Measurements from ENCODE around the gene CADM1.

Gene CADM1

DNA sequence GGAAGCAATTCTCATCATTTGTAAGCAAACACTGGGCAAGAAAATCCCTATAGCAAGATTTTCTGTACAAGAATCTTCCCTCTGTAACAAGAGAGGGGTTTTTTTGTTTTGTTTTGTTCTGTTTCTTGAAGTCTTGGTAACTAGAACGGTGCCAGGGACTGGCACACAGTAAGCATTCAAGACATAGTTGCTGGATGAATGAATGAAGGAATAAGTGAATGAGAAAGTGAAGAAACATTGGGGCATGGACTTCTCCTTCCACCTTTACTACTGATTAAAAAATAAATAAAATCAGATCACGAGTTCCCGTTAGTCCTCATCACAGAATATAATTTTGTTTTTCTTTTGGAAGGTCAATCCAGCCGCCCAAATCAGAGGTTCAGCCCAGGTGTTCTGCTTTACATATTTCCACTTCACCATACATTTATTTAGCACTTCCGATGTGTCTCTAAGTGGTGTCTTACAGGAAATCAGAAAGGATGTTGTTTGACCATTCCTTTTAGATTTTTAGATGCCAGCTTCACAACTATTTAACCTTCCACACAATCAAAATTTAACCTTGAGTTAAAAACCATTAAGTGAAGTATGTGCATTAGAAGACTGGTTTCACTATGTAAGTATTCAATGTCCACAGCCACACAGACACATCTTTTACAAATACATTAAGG lies 281.2 kb downstream of the CADM1 start:
- DNase-seq: no peak
- no peak for TF ChIP-seq POLR2A (IDR thresholded peaks at IDR 0.05; ENCODE audit: low read length)
- TF ChIP-seq GATA1 (IDR thresholded peaks at IDR 0.05; ENCODE audit: low read depth, low read length): no peak

DNA sequence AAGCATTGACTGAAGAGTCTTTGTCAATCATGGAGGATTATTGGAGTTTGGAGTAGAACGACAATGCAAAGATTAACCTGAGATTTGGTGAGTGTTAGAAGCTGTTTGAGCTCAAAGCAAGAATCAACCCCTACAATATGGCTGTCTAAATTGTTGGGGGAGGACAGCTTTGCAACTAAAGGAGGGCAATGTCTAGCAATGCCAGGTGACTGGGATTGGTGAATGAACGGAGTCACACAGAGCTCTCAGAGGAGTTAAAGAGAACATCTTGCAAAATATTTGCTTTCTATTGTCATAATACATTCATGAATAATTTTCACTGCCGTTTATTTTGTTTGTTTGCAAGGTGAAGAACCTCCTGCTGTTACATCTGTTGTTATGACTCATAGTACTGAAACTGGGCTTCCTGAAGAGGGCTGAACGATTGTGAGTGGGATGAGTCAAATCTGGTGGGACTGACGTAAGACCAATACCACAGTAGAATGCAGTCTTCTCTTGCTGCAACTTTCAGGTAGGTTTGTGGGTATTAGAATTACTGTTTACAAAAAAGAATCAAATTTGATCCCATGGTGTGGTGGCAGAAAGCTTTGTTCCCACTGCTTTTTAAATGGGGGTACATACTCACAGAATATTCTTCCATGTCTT lies 281.9 kb downstream of the CADM1 start:
- DNase-seq: no peak
- TF ChIP-seq POLR2A (IDR thresholded peaks at IDR 0.05; ENCODE audit: low read length) (no peak), GATA1 (IDR thresholded peaks at IDR 0.05; ENCODE audit: low read depth, low read length) (no peak)

DNA sequence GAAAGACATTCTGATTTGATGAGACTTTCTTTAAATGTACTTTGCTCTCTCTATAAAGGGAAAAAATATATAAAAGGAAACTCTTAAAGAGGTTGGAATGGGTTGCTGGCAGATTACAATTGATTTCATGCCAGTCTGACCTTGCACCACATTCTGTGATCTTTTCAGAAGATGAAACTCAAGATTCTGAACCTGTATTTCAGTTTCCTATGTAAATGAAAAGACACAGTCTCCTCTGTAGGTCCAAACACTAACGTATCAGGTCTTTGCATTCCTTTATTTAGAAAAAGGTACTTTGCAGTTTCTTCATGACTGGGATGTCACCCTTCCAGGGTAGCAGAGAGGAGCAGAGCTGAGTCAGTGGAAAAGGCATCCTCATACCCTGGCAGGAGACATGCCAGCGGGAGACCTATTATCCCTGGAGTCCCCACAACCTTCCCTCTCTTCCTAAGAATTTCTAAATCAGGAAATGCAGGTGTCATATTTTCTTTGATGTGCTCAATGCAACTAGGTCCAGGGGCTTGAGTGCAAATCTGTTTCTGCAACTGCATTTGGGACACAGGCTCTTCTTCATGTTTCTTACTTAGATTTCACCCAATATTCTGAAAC lies 282.6 kb downstream of the CADM1 start:
- TF ChIP-seq POLR2A (IDR thresholded peaks at IDR 0.05; ENCODE audit: low read length) (no peak), GATA1 (IDR thresholded peaks at IDR 0.05; ENCODE audit: low read depth, low read length) (no peak)
- no peak for DNase-seq

DNA sequence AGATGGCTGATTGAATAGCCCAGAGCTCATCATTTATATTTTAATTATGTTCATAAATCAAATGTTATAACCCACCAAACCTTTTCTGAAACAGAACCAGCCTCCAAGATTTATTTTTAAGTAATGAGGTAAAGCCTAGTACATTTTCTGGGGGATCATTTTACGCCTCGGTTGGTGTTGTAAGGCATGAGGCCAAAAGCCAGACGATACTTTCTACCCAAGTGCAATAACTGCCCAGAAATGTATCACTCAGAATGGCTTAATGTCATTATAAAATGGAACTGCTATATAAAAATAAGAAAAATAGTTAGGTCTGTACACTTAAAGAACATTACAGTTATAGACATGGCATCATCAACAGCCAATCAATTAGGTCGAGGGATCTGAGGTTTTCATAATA lies 283.3 kb downstream of the CADM1 start:
- TF ChIP-seq GATA1 (IDR thresholded peaks at IDR 0.05; ENCODE audit: low read depth, low read length) (no peak), POLR2A (IDR thresholded peaks at IDR 0.05; ENCODE audit: low read length) (no peak)
- no peak for DNase-seq

DNA sequence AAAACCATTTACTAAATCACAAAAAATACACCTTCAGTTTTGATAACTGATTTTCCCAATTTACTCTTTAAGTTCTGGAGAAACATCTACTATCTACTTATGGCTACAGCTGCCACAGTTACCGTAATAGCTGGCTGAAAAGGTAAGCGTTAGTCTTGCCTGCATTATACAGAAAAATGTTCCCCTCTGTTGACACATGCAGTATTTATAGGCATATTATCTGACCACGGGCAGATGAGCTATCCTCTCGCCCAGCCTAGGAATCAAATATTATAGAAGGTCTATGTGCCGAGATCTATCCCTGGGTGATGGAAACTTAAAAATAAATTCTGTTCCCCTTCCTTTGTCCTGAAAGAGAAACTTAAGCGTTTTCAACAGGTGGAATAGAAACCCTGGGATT lies 283.8 kb downstream of the CADM1 start:
- TF ChIP-seq POLR2A (IDR thresholded peaks at IDR 0.05; ENCODE audit: low read length) (no peak), GATA1 (IDR thresholded peaks at IDR 0.05; ENCODE audit: low read depth, low read length) (no peak)
- DNase-seq: no peak

DNA sequence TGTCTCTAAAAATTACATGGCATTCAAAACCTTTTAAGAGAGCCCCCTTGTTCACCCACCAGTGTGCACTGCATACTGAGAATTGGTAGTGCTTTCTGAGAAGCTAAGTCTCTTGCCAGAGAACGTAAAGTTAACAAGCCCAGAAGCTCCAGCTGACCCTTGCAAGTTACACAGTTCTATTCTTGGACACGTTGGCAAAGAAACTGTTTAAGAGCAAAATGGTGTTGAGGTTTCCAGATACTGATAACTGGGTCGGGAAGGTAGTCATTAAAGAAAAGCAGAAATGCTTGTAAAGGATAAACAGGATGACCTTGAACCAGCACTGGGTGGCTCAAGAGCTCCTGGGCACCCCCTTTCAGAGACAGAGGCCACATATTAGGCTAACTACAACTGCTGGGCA lies 284.8 kb downstream of the CADM1 start:
- TF ChIP-seq GATA1 (IDR thresholded peaks at IDR 0.05; ENCODE audit: low read depth, low read length): no peak
- no peak for TF ChIP-seq POLR2A (IDR thresholded peaks at IDR 0.05; ENCODE audit: low read length)
- DNase-seq: no peak

DNA sequence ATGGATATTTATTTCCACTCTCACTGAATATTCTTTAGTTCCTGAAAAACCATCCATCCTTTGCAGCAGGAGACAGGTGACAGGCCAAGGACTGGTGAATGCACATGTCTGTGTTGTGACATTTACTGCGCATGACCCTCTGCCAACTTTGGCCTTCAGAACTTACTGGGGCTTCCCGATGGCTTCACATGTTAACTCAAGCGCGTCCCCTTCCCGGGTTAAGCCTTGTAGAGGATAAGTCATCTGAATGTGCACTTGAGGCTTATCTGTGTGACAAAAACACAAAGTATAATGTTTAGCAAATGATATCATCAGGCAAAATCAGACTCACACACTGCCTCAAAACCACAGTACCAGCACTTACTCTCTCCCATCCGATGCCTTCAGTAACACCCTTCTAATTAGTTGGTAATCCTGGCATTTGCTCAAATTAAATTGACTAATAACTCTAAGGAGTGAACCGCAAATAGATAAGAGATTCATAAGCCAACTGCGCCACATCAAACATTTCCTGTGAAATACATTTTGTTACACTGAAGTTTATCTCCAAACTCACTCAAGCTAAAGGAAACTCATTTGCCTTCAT lies 286.4 kb downstream of the CADM1 start:
- DNase-seq: no peak
- TF ChIP-seq GATA1 (IDR thresholded peaks at IDR 0.05; ENCODE audit: low read depth, low read length) (no peak), POLR2A (IDR thresholded peaks at IDR 0.05; ENCODE audit: low read length) (no peak)

DNA sequence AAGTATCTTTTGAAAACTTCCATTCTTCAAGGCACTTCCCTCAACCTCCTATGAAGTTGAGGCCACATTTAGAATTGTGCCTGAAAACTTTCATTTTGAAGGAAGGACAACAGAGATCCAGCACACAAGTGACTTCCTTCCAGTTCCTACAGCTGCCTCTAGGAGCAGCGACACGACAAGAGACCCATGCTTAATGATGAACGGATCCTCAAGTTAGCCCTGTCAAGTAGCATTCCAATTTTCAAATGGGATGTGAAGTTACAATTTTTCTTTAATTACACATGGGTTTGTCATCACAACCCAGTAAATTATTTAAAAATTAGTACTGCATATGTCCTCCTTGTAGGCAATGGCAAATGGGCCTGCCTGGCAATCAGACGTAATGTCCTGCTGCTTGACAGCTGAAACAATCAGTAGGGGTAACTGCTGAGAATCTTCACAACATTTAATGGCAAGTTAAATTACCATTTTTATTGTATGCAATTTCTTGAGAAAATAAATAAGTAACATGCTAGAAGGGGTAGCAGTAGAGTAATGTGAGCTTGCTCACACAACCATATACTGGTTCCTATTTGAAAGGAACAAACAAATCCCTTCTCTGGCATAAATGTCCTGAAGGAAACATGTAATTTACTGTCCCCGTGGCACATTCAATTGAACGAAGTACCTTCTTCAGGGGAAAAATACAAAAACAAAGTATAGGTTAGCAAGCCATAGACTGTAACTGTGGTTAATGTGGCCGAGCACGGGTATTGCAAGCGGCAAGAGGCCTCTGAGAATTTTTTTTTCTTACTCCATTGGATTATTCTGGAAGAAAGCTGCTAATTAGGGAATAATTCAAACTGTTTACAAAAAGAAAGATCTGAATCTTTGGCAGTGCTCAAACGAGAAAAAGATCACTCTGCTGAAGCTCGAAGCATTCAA lies 288.3 kb downstream of the CADM1 start:
- TF ChIP-seq GATA1 (IDR thresholded peaks at IDR 0.05; ENCODE audit: low read depth, low read length) (no peak), POLR2A (IDR thresholded peaks at IDR 0.05; ENCODE audit: low read length) (no peak)
- peak in 1 of 2 experiments; percentile 1 for DNase-seq

DNA sequence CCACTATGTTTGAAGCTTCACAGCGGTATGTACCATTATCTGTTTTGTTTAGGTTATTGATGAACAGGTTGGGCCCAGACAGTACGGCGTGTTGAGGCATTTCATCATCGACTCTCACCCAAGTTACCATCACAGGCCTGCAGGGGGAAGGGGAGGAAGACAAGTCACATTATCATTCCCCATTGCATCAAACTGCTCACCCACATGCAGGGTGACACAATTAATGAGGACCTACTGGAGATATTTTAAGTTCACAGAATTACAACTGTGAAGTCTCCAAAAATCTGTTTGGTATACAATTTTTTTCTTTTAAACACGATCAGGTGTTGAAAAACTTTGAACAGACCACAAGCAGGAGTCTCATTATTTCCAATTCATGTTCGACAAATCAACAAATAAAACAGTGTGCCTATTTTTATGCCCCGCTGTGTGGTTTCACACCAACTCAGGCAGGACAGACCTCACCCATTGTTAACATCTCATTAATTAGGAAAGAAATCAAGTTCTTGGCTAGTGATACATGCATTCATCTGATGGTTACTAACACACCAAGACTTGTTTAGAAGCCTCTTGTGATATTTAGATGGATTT lies 289.5 kb downstream of the CADM1 start:
- DNase-seq: no peak
- TF ChIP-seq POLR2A (IDR thresholded peaks at IDR 0.05; ENCODE audit: low read length): no peak
- no peak for TF ChIP-seq GATA1 (IDR thresholded peaks at IDR 0.05; ENCODE audit: low read depth, low read length)

DNA sequence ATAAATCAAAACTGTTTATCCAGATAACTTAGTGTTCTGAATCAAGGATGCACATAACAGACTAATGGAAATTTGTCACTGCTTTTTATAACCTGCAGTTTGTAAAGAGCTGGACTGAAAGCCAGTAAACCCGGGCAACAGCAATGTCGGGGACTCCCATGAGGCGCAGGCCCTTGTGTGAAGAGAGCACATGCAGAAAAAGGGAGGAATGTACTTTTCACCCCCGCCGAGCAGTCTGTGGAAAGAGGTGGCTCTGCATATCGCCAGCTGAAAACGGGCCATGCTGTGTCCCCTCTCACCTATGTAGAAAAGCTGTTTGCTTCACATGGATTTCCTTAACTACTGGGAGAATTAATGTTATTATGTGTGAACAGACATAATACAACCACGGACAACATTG lies 291.2 kb downstream of the CADM1 start:
- DNase-seq: no peak
- no peak for TF ChIP-seq POLR2A (IDR thresholded peaks at IDR 0.05; ENCODE audit: low read length)
- no peak for TF ChIP-seq GATA1 (IDR thresholded peaks at IDR 0.05; ENCODE audit: low read depth, low read length)

DNA sequence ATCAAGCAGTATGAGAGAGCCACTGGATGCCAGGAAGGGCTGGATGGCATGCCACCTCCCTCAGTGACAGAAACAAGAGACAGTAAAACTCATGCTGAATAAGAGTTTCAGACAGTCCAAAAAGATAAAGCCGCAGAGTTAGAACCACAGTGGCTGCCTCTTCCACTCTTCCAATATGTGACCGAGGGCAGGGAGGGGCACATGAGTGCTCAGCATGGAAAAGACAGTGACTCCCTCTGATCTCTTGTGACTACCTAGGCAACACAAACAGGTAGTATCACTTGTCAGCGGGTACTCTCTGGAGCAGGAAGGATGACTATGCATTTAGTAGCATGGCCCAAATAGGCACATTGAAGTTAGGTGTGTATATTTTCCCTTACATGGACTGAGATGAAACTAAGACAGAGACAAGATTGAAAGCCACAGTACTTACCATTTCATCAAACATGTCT lies 295.4 kb downstream of the CADM1 start:
- TF ChIP-seq POLR2A (IDR thresholded peaks at IDR 0.05; ENCODE audit: low read length) (no peak), GATA1 (IDR thresholded peaks at IDR 0.05; ENCODE audit: low read depth, low read length) (no peak)
- DNase-seq: no peak

DNA sequence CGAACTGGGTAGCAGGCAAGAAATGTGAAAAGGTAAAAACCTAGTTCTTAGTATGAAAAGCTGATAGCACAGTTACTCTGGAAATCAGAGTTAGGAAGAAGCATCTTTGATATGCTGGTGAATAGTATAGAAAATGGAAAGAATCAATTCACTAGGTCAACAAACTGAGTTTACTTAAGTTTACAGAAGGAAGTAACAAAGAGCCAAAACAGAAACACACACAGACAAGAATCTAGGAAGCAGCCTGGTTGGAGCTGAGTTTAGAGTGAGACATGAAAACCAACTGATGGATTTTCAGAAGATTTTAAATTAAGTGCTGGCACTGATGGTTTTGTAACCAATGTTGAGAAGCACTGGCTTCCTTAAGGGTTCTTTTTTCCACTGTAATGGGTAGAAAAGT lies 296.3 kb downstream of the CADM1 start:
- TF ChIP-seq POLR2A (IDR thresholded peaks at IDR 0.05; ENCODE audit: low read length) (no peak), GATA1 (IDR thresholded peaks at IDR 0.05; ENCODE audit: low read depth, low read length) (no peak)

DNA sequence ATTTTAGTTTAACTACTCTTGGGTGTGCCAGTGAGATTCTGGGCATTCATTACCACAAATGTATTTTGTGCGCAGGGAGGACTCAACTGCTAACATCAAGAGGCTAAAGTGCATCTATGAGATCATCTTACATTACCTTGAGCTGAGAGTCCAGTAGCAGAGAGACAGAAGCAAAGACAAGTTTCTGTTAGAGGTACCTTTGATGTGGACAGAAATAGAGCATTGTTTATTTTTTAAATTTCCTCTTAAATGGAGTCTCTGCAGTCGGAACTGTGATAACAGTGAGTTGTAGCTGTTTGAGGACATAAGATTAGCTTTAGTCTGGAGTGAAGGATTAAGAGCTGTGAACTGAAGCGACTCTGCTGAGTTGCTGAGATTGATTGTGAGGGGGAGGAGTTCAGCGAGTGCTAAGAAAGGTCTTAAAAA lies 297.0 kb downstream of the CADM1 start:
- TF ChIP-seq GATA1 (IDR thresholded peaks at IDR 0.05; ENCODE audit: low read depth, low read length) (no peak), POLR2A (IDR thresholded peaks at IDR 0.05; ENCODE audit: low read length) (no peak)
- no peak for DNase-seq

More for the DNA sequence above, 296.3 kb downstream of the CADM1 start:
- DNase-seq: no peak
